AG04449 (cell line): ENCODE measurements around the gene IMMP2L.

Source experiments
- CTCF ChIA-PET: fragments of 350-600 bp; formaldehyde crosslinking; extraction: SDS; loops from one replicate; lab custom pipeline; 2021; ENCODE audit warnings: antibody characterized with exemption; lab: Yijun Ruan, JAX
- POLR2A ChIA-PET: fragments of 400-600, 350-600 bp; formaldehyde crosslinking; extraction: SDS; loops from one replicate; lab custom pipeline; 2020; ENCODE audit warnings: antibody characterized with exemption, inconsistent platforms; lab: Yijun Ruan, JAX
- DNase-seq: peaks from one replicate; pipeline ENCODE4 v3.0.0-alpha.2; 2010; ENCODE audit warnings: low read depth, low spot score
- H3K4me3 ChIP-seq: 2 replicates; pipeline ENCODE4 v1.5.1; 2011; ENCODE audit warnings: low read depth, mild to moderate bottlenecking, control low read depth, low read length
- CTCF ChIP-seq: IDR thresholded peaks from one replicate; pipeline ENCODE4 v1.5.1; 2011; ENCODE audit warnings: mild to moderate bottlenecking, moderate library complexity, low read length, control low read depth, inconsistent platforms; ENCODE audit not compliant: insufficient read depth; ENCODE audit errors: missing control alignments

The IMMP2L gene

GRCh38 chr7:110681941-110682340 lies 880.4 kb downstream of the IMMP2L start:
- no peak for DNase-seq
- ChIA-PET CTCF (no interaction called here), POLR2A (no interaction called here)
- no peak for TF ChIP-seq CTCF
- H3K4me3 ChIP-seq = no peak overlapping the region

GRCh38 chr7:110677405-110677804 lies 884.9 kb downstream of the IMMP2L start:
- TF ChIP-seq CTCF = no peak
- no peak overlapping the region for H3K4me3 ChIP-seq
- DNase-seq = no peak
- ChIA-PET POLR2A (no interaction called here), CTCF (no interaction called here)

- no peak overlapping the region for H3K4me3 ChIP-seq
- CTCF ChIA-PET = no interaction called here
- no peak for TF ChIP-seq CTCF
- POLR2A ChIA-PET = no interaction called here
- no peak for DNase-seq
Observed at GRCh38 chr7:110676785-110677184, 885.5 kb downstream of the IMMP2L start.

- ChIA-PET POLR2A (no interaction called here), CTCF (no interaction called here)
- H3K4me3 ChIP-seq = no peak overlapping the region
- no peak for DNase-seq
- TF ChIP-seq CTCF = no peak
Observed at GRCh38 chr7:110675383-110676103, 886.7 kb downstream of the IMMP2L start.

- no peak for TF ChIP-seq CTCF
Observed at GRCh38 chr7:110673148-110673547, 889.1 kb downstream of the IMMP2L start.

GRCh38 chr7:110669410-110669809 lies 892.9 kb downstream of the IMMP2L start:
- H3K4me3 ChIP-seq = no peak overlapping the region
- no peak for DNase-seq
- TF ChIP-seq CTCF = no peak
- CTCF ChIA-PET = no interaction called here
- POLR2A ChIA-PET = no interaction called here

More at GRCh38 chr7:110673148-110673547, 889.1 kb downstream of the IMMP2L start:
- ChIA-PET POLR2A (no interaction called here), CTCF (no interaction called here)
- H3K4me3 ChIP-seq = no peak overlapping the region
- no peak for DNase-seq
